Activated CD8-positive, alpha-beta memory T cell treated with anti-CD3 and anti-CD28 coated beads for 48 hours (primary cell): ENCODE data around the gene ERCC4.

ENCODE experiments used
- DNase-seq, 3 experiments: peaks; one replicate each; pipeline ENCODE4 v3.0.0-alpha.2; 2020; ENCODE audit warnings: low read depth in 2 of 3, low spot score in 2 of 3

Gene ERCC4

DNA sequence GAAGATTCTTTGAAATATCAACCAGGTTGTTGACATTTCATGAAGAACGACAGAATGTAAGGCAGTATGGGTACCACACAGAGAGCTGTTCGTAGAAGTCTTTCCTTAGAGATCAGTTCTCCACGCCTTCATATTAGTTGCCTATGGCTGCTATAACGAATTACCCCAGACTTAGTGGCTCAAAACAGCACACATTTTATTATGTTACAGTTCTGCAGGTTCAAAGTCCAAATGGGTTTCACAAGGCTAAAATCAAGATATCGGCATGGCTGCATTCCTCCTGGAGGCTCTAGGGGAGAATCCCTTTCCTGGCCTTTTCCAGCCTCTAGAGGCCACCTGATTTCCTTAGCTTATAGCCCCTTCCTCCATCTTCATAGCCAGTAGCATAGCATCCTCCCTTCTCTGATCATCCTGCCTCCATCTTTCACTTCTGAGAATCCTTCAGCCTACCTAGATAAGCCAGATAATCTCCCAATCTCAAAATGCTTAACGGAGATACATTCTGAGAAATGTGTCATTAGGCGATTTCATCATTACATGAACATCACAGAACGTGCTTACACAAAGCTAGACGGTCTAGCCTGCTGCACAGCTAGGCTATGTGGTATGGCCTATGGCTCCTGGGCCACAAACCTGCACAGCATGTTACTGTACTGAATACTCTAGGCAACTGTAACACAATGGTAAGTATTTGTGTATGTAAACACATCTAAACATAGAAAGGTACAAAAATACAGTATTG is 26.0 kb downstream of the ERCC4 start:
- DNase-seq: no peak

DNA sequence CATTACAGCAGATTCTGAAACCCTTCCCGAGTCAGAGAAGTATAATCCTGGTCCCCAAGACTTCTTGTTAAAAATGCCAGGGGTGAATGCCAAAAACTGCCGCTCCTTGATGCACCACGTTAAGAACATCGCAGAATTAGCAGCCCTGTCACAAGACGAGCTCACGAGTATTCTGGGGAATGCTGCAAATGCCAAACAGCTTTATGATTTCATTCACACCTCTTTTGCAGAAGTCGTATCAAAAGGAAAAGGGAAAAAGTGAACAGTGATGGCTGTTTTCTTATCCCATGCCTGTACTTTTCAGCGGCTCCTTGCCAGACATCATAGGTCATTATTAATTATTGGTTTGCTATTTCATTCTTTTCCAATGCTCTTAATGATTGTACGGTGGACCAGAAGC is 28.1 kb downstream of the ERCC4 start:
- no peak for DNase-seq

DNA sequence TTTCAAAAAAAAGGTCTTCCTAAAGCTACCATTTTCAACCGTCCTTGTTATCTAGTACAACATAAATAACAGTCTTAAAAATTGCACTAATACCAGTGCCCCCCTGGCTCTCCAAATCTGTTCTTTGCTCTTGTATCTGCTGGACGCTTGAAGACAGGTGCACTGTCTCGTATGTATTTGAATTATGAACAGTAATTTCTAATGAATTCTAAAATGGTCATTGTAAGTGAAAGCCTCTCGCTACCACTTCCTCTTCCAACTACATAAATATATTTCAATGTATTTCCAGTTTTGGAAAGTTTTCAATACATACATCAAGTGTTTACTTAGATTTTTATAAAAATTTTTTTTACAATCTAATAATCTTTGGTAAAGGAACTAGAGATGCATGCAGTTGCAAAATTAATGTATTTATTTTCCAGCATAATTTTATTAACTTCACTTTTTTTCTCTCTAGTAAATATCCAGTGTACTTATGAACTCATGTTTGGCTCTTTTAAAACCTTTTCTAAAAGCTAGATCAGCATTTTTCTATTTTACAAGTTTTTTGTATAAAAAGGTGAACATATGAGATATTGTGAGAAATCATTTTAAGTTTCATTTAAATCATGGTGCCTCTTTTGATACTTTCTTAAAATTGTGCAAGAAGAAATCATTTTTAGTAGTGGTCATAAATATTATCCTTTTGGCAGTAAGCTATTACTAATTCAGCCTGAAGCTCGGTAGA is 31.0 kb downstream of the ERCC4 start:
- no peak for DNase-seq

GRCh38 chr16:13951611-13952010 is 31.7 kb downstream of the ERCC4 start:
- DNase-seq: no peak

DNA sequence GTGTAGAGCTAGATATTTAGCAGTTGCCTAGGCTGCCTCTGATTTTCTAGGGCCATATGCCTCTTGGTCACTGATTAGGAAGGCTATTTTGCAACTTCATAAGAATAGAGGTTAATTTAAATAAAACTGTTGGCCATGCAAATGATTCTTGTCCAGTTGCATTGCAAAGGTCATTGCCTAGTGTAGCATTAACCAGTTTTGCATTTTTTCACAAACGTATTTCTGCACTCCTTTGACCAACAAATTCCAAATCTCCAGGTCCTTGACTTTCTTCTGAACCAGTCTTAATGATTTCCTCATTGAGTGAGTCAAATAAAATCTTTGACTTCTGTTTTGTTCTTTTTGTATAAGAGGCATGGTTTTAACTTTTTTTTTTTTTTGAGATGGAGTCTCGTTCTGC is 33.5 kb downstream of the ERCC4 start:
- no peak for DNase-seq

DNA sequence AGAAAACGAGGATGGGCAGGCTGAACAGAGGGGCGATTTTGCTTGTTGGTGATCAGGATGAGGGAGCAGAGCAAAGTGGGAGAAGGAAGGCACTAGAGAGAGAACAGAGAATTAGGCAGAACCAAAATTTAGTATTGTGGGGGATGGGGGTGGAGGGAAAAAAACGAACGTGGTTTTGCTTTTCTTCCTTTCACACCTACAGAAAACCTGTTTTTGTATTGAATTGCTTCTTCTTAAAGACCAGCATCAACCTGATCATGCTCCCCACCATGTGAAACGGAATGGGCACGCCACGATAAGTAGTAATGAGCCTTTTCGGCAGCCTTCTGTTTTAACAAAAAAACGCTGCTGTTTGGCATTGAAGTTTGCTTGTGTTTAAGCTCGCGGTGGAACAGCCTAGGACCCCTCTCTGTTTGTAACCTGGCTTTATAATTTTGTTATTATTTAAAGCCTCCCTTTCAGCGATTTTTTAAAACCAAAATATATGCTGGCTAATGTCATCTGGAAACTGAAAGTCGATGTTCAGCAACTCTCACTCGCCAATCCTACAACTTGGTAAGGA is 36.8 kb downstream of the ERCC4 start:
- no peak for DNase-seq

DNA sequence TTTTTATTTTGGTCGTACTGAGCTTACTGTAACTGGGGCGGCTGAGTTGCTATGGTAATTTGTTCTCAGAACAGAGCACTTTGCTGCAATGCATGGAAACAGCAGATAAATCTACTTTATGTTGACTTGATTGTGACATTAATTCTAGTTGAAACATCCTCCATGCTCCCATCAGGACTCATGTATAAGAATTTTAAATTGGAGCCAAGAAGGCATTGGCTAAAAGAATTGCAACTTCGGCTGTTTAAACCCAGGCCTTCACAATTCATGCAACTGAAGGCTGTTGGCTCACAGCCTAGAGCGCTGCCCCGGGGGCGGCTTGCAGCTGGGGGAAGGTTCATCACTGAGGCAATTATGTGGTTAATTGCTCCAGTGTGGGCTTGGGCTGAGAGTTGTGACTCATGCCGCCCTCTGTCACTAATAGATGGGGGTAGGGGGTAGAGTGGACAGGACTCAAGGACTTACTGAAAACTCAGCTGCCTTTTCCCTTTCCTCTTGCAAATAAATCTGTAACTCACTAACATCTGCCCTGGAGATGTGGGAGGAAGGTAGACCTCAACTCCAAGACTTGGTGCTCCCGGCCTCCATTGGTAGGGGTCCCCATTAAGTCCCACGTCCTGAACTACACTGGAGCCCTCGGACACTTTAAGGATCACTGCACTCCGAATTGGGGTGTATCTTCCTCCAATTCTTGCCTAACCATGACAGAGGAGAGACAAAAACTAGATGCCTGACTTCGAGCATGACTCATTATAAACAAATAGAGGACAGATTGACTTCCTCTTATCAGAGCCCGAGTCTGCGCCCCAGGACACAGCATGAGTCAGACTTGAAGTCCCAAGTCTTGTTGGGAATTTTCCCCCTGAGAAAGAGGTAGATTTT is 37.5 kb downstream of the ERCC4 start:
- no peak for DNase-seq

DNA sequence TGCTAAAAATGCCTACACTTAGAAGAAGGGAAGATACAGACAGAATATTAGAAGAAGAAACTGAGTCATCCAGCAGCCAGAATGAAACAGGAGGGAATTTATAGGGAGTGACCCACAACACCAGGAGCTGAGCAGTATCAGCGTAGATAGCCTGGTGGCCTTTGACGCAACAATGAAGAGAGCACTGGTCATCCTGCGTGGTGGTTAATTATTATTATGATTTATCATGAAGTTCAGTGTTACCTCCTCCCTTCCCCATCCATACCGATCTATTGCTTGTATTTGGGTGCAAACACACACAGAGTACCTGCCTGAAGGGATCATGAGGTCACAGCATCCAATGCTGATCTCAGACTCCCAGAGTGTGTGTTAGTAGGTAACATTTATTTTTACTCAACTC is 38.5 kb downstream of the ERCC4 start:
- no peak for DNase-seq

- no peak for DNase-seq
Measured at GRCh38 chr16:13959626-13960025, 39.7 kb downstream of the ERCC4 start.

DNA sequence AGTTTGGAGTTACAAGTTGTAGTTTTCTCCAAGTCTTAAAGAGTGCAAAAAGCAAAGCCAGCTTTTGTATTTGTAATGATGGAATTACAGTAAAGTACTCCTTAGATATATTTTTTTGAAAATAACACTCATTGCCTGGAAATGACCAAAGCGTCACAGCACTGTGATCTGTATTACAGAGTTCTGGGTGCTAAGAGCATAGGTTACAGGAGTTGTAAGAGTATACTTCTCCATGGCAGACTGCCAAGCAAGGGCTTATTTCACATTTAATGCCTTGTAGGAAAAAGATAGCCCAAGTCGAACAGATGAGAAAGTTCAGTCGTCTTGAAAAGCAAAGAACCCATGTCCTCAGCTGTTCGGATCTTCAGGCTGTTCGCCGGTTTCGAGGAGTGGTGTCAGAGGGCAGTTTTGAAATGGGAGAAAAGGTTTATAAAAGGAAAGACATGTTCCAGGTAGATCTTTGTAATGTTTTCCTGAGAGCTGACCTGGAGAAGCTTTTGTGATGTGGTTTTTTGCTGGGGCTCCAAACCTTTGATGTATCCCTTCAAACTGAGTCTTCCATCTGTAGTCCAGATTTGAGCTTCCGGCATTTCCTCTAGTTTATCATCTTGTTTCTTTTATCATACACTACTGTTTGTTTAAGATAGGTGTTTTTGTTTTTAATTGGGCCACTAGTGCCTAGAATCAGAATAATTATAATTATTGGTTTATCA is 41.3 kb downstream of the ERCC4 start:
- no peak for DNase-seq

DNA sequence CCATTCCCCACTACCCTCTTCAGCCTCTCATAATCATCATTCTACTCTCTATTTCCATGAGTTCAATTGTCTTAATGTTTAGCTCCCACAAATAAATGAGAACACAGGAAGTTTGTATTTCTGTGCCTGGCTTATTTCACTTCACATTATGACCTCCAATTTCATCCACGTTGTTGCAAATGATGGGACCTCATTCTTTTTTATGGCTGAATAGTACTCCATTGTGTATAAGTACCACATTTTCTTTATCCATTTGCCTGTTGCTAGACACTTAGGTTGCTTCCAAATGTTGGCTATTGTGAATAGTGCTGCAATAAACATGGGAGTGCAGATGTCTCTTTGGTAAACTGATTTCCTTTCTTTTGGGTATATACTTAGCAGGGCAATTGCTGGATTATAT is 42.3 kb downstream of the ERCC4 start:
- no peak for DNase-seq

DNA sequence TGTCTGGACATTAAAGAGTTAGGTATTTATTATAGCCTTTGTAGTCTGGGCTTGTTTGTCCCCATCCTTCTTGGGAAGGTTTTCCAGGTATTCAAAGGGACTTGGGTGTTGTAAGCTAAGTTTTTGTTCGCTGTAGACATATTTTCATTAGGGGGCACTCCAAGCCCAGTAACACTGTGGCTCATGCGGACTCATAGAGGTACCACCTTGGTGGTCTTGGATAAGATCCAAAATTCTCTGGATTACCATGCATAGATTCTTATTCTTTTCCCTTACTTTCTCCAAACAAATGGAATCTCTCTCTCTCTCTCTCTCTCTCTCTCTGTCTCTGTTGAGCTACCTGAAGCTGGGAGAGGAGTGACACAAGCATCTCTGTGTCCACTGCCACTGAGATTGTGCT is 48.9 kb downstream of the ERCC4 start:
- DNase-seq: no peak

GRCh38 chr16:13969711-13970110 is 49.8 kb downstream of the ERCC4 start:
- DNase-seq: no peak

GRCh38 chr16:13970708-13971422 is 50.9 kb downstream of the ERCC4 start:
- DNase-seq: no peak

DNA sequence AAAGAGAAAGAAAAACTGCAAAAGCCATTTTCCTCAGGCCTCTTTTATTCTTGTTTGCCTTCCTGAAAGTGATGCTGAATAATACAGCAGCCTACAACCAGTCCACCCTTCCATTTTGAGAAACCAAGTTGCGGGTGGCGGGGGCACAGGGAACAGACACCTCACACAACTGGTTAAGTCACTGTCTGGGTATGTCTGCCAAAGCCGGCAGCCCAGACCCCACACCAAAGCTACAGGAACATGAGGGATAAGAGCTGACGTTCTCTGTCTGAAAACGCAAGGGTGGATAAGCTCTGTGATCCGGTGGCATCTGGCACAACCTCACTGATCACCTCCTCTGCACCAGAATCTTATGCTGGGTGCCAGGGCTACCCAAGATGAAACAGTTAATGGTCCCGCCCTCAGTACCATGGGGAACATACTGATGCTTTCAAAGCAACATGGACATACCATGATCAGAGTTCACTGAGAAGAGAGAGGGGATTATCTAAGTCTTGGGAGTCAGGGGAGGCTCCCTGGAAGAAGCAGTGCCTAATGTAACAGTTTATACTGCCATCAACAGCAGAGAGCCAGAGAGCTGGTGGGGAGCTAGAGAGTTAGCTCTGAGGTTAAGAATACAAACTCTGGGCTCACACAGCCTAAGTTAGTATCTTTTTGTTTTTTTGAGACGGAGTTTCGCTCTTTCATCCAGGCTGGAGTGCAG is 53.5 kb downstream of the ERCC4 start:
- no peak for DNase-seq

GRCh38 chr16:13977177-13977576 is 57.2 kb downstream of the ERCC4 start:
- DNase-seq: no peak

- DNase-seq: no peak
Measured at GRCh38 chr16:13982451-13982850, 62.5 kb downstream of the ERCC4 start.

DNA sequence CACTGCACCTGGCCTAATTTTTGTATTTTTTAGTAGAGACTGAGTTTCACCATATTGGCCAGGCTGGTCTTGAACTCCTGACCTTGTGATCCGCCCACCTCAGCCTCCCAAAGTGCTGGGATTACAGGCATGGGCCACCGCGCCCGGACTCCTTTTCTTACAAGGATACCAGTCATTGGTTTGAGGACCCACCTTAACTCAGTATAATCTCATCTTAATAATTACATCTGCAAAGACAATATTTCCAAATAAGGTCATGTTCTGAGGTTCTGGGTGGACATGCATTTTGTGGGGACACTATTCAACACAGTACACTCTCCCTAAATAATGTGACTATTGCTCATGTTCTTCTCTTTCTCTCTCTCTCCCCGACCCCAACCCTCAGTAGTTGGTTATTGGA is 63.7 kb downstream of the ERCC4 start:
- no peak for DNase-seq

- DNase-seq: no peak
Measured at GRCh38 chr16:13984794-13985193, 64.8 kb downstream of the ERCC4 start.

DNA sequence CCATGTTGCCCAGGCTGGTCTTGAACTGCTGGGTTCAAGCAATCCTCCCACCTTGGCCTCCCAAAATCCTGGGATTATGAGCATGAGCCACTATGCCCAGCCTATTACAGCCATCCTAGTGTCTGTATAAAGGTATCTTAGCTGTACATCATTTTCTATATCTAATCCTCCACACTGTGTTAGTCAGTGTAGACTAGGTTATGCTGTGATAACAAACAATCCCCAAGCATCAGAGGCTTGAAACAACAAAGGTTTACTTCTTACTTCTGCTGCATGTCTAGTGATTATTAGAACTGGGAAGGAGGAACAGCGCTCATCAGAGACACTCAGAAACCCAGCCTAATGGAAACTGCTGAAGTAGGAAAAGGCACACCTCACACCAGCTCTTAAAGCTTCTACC is 68.1 kb downstream of the ERCC4 start:
- DNase-seq: no peak
